T-helper 9 cell (primary cell): Measurements from ENCODE around the gene MSANTD2.

Experiments
- DNase-seq: peaks from one replicate; pipeline ENCODE4 v3.0.0-alpha.2; 2020

The MSANTD2 gene

DNA sequence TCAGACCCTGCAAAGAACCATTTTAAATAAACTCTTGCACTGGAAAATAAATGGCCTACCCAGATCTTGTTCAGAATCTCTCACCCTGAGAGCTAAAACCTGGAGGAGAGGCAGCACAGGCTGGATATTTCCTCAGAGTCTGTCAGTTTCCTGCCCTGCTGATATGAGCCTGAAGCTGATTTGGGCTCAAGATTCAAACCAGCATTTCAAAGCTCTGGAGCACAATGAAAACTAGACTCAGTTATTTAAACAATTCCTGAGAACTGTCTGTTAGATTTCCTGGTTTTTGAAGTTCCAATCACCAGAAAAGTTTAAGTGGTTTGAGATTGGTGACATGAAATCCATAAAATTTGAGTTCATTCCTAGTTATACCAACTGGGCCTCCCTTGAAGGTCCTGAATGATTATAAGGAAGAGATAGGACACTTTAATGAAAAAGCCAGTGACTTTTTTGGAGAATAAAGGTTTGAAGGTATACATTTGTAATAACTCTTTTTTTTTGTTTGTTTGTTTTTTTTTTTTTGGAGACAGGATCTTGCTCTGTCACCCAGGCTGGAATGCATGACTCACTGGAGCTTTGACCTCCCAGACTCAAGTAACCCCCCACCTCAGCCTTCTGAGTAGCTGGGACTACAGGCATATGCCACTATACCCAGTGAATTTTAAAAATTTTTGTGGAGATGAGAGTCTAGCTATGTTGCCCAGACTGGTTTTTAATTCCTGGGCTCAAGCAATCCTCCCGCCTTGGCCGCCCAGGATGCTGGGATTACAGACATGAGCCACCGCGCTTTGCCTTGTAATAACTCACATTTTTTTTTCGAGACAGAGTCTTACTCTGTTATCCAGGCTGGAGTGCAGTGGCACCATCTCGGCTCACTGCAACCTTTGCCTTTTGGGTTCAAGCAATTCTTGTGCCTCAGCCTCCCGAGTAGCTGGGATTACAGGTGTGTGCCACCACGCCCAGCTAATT, 30.1 kb downstream of the MSANTD2 start:
- DNase-seq = no peak

DNA sequence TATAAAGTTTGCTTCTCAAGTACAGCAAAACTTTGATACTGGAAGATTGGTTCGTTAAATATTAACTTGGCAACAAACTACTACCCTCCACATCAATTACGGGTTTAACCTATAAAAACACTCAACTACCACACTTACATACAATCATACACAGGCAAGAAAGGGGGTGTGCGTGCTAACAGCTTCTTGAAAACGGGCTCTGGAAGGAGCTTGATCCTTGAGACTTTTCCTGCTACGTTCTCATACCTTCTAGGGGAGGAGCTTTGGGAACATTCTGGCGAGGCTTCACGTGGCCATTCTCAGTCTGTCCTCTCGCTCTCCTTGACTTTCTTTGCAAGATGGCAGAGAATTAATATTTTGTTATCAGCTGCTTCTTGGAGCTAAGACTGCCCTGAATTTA, 31.3 kb downstream of the MSANTD2 start:
- DNase-seq = no peak

DNA sequence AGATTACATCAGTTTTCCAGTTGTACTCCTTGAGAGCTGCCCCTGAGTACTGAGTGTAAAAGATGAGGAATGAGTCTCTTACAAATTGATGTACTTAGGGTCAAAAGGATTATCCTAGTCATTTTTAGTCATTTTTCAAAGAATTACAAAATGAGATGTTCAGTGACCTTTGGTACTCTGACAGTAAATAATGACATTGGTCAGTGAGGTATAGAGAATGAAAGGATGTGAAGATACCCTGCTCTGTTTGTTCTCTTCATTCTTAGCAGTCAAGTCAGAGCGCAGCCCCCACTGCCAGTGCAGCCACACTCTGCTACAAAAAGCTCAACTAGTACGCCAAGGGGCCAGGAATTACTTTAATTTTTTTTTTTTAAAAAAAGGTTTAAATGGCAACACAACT, 34.0 kb downstream of the MSANTD2 start:
- DNase-seq = no peak

DNA sequence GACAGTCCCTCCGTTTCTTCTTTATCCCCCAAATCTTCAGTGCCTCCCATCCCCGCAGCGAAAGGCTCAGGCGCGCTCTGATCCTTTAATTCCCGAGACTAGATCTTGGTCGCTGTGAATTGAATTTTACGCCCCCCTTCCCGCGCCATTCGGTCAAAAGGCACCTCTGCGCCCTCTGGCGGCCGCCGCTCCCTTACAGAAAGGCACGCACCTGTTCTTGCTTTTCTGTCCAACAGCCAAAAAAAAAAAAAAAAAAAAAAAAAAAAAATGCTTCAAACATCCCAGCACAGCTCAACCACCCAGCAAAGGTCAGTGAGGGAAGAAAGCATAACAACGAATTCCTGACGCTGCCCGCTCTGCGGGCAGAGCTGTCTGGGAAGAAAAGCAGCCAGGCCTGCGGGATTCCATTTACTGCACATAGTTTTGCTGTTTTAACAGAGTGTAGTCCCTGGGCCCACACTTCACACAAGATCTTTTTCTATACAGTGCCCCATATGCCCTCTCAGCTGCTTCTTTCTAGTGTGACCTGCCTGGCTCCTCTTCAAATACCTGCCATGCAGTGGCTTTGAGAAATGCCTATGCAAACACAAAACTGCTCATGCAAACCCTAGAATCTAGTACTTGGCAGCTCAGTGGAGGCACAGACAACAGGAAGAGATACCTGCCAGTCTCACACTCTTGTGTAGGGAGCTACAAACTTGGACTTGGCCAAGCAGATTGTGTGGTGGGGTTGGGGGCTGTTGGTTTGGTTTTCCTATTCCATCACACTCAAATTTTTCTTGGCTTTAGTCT, 36.9 kb downstream of the MSANTD2 start:
- peak; percentile 87 for DNase-seq

DNA sequence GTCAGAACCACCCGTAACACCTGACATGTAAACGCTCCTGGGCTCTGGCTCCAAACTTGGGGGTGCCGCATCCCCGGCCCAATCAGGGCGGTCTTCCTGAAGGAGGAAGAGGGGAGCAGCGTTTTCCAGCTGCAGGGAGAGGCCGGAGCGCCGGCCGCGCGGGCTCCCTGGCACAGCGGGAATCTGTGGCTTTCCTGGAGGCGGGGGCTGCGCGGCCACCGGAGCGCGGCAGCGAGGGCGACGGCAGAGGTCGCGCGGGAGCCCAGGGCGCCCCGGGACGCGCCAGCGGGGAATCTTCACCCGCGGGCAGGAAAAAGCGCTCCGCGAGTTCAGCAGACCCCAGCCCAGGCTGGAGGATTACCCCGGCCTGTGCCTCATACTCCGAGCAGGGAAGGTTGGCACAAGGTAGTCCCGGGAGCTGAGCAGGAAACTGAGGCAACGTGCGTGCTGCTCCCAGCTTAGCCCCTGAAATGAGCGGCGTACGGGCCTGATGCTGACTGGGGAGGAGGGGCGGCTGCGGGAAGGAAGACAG, 37.5 kb downstream of the MSANTD2 start:
- DNase-seq = no peak

DNA sequence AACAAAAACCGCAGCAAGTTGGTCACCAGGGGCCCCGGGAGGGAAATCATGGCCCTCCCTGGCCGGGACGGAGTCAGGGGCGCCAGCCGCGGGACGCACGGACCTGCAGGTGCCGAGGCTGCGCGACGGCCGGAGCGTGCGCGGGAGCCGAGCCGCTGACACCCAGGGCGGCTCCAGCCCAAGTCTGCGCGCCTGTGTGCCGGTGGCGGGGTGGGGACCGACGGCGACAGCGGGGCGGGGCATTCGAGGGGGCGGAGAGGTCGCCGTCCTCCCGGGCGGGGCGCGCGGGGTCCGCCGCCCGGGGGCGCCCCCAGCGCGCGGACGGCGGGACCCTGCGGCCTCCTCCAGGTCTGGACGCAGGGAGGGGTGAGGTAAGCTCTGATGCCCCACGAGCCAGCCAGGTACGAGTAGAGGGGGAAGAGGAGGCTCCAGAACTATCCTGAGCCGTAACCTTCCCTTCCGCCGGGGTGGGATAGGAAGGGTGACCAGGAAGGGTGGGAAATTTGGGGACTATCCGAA, 38.0 kb downstream of the MSANTD2 start, which contains the start of gene ESAM:
Gene ESAM, minus strand, starts transcription at position 186 of the 519 bp plus-strand sequence. Its CDS starts 136 bp downstream, at position 50.
- DNase-seq = peak; percentile 61

DNA sequence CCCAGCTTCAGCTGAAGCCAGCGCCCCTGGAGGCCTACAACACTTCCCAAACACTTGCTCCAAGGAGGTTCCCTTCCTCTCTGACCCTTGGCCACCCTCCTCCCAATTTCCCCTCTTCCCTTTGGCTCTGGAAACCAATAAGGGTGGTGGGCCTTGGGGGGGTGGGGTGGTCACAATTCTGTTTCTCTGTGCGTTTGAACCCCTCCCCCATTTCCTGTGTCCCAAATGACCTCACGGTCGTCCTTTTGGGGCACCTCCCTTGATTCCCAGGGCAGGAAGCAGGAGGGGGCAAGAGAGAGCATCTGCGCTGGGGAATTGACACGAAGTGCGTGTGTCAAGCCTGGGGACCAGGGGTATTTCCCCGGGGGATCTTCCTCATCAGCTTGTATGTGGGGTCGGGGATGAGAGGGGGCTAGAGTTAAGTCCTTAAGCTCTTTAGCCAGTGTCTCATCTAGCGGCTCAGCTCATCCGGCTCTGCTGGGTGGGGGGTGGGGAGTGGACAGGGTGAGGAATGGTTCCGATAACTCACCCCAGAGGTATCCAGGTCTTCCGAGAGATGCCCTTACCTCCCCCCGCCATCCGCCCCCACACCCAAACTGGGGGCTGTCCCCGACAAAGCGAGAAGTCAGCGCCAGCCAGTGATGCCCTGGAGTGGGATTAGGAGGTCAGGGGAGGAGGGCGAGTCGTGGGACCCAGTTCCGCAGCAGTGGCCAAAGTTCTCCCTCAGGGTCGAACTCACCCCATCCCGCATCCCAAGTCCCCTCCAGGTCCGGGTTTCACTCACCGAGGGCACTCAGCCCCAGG, 38.7 kb downstream of the MSANTD2 start:
- no peak for DNase-seq

DNA sequence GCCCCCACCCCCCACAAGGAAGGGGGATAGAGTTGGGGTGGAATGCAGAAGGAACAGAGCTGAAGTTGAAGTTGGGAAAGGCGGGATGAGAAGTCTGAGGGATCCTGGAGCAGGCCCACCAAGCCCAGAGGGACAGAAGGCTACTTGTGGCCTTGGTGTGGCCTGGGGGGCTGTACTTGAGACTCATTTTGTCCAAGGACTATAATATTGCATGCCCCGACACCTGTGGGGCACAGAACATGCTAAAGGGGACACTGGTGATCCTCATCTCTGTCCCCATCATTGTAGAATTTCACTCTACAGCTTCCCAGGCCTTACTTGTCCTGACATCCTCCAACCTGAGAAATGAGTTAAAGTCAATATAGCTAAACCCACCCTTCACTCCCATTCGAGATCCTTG, 39.4 kb downstream of the MSANTD2 start:
- no peak for DNase-seq

DNA sequence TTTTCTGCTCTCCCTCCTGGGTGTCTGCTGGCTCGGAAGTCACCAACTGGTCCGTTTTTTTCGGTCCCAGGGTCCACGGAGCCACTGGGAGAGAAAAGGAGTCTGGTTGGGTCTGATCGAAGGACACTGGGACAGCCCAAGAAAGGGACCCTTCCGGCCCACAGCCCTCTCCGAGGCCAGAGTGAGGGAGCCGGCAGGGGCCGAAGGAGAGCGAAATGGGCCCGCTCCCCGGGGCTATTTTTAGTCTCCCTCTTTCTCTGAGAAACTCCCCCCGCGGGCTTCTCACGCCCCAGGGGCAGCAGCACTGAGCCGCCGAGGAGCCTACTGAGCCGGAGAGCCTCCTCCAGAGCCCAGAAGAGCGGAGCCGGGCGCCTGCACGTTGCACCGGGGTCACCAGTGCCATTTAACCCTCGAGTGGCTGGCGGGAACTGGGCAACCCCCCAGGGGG, 40.0 kb downstream of the MSANTD2 start:
- no peak for DNase-seq

DNA sequence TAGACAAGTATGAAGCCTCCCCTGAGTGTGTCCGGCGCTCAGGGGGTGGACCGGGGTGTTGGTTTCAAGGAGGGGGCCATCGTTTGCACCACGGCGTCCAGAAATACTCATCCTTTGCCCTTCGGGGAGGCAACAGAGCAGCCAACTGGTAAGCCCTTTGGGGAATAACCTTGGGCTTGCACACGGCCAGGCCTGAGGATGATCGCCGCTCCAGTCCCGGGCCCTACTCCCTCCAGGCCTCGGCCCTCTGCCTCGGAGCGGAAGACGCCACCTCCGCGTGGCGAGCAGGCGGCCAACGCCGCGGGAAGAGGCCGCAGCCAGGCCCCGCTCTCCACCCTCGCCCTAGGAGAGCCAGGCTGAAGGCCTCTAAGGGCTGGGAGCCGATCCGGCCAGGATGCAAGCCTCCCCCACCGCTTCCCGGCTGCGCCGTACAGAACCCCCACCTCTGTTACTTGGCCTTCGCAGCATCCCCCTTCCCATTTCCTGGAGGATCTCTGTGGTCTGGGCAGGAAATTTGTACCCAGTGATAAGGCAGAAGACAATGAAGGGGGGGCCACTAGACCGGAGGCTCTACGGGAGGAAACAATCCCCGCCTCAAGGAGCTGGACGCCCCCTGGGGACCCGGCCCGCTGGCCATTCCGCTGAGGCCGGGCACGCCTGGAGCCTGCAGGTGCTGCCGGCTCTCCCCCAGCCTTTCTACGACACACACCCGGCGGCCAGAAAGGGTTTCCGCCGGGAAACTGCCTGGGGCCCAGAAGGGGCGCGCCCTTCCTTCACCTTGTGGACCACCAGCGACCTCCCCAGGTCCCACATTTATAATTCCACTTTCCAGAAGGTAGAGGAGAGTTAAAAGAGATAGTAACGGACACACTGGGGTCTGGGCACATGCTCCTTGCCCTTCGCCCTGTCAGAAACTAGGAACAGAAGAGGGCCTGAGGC, 40.7 kb downstream of the MSANTD2 start:
- no peak for DNase-seq

DNA sequence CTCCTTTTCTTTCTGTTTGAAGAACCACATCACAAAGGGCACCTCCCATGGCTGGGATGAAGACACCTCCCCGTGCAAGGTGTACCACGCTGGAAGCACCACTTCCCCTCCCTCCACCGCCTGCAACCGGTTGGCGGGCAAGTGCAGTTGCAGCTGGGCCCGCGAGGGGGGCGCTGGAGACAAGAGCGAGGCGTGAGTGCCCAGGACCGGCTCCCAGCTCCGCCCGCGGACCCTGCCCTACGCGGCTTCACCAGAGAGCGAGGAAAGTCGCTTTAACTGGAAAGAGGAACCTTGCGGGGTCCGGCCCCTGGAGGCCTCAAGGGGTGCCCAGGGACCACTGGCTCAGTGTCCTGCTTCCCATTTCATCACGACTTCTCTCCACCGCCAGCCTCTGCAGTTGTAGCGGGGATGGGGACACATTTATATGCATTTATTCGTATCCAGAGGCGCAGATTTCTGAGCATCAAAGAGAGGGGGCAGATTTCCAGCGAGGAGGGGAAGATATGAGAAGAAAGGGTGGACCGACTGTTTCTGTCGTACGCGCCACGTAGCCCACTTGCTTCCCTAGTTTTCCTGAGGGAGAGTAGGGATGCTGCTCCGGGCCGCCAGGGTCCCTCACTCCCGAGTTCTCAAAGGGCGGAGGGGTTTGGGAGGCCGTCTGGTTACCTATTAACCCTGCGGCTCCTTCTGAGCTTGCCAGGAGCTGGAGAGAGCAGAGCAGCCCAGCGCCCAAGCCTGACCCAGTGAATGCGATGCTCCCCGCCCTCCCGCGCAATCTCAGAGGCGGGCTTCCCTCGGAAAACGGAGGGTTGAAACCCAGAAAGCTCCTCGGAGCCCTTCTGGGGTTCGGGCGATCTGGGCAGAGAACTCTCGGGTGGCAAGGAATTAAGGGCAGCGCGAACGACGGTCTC, 41.6 kb downstream of the MSANTD2 start:
- peak; percentile 60 for DNase-seq

DNA sequence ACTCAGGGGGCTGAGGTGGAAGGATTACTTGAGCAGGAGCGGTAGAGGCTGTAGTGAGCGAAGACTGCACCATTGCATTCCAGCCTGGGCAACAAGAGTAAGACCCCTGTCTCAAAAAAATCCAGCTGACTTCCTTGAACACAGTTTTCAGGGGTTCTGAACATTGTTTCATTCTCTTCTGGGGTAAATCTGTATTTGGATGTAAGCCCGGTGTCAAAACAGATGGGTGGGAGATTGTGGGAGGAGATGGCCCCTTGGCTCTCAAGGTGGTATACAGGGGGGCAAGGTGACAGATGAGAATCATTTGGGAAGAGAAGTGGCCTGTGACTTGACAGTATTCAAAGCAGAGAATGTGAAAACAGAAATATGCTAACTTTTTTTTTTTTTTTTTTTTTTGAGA, 42.9 kb downstream of the MSANTD2 start:
- no peak for DNase-seq

DNA sequence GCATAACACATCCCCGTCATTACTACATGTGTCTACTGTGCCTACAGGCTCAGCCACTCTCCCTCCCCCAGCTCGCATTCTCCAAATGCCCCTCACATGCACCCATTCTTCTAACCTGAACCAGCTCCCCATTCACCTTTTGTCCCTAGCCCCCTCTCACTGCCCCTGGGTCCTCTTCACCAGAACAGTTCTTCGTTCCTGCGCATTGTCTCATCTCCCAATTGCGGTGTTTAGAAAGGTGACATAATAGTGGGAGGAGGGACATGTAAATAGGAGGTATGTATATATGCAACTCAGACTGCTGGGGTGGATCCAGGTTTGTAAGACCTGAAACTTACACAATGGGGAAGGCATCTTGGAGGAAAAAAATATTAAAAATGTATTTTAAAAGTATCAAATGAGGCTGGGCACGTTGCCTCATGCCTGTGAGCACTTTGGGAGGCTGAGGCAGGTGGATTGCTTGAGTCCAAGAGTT, 43.4 kb downstream of the MSANTD2 start:
- DNase-seq = no peak

DNA sequence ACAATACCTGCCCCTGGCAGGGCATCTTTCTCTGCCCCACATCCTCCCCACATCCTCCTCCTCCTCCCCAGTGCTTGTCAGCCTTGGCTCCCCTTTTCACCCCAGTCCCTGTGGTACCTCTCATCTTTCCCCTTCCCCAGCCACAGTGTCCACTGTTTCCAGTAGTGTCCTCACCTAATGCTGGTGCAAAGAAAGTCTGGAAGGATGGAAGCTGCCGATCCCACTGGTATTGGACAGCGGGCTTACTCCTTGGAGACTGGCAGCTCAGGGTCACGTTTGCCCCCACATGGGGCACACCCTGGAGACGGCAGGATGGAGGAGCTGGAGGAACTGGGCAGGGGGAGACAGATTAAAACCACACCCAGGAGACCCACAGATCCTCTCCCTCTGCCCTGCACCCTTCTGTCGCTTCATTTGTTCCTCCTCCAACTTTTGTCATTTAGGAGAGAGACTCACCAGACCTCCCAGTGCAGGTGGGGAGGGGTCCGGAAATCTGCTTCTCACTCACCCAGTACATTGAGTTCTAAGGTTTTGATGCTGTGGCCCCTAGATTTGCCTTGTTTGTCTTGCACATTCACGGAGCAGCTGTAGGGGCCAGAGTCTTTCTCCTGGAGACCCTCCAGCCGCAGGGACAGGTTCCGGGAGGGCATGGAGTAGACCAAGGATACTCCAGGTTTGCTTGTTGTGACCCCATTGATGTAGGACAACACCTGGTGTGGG, 44.0 kb downstream of the MSANTD2 start:
- DNase-seq = no peak

DNA sequence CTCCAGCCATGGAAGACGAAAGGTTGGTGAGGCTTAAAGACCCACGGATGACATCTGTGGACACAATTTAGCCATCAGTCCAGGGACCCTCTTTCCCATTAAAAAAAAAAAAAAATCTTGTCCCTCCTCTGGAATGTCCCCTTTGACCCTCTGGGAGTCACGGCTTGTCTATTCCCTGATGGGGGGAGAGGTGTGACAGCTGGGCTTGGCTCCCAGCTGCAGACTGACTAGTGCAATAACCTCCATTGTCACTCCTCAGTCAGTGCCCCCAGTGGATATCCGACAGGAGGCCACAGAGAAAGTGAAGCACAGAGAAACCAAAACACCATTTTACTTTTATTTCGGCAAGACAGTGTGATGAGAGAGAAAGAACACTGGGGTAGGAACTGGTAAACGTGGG, 45.5 kb downstream of the MSANTD2 start:
- DNase-seq = no peak

DNA sequence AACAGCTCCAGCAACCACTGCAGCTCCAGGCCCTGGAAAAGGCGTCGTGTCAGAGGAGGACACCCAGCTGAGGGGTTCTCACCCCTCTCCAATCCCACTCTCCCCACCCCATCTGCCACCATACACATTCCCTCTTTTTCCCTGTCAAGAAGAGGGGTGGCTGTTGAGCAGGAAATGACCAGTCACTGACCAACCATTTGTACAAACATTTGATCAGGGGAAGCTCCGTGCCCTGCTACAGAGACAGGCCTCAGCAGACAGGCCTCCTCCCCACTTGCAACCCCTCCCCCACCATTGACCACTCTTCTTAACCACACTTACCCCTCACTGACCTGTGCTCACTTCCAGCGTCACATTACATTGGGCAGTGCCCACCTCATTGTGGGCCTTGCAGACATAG, 45.9 kb downstream of the MSANTD2 start:
- no peak for DNase-seq

DNA sequence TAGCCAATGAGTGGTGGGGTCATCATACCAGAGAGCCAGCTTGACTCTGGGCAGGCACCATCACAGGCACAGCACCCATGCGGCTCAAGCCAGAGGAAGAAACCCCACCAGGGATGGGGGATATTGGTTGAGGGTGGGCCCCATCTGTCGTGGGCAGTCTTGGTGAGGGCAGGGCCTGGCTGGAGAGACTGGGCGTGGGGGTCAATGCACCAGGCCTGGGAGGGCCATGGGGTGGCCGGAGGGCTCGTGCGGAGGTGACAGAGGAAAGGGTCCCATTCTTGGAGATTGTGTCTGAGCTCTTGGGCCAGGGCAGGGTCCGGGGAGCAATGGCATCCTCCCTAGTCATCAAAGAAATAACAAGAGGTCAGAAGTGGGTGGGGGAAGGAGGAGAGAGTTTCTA, 46.6 kb downstream of the MSANTD2 start:
- no peak for DNase-seq

DNA sequence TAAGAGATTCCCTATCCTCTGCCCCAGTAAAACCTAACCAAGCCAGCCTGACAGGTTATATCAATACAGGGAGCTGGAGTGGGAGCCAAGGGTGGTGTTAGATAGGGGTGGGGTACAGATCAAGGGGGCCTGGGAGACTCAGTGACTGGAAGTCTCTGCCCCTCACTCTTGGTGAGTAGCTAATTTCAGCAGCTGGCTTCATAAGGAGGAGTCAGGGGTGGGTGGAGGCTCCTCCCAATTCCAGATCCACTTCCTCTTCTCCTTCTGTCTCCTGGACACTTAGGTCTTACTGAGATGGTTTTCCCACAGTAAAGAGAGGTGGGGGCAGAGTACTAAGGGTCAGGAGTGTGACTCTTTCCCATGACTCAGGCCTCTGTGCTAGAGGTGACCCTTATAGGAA, 47.0 kb downstream of the MSANTD2 start:
- no peak for DNase-seq

DNA sequence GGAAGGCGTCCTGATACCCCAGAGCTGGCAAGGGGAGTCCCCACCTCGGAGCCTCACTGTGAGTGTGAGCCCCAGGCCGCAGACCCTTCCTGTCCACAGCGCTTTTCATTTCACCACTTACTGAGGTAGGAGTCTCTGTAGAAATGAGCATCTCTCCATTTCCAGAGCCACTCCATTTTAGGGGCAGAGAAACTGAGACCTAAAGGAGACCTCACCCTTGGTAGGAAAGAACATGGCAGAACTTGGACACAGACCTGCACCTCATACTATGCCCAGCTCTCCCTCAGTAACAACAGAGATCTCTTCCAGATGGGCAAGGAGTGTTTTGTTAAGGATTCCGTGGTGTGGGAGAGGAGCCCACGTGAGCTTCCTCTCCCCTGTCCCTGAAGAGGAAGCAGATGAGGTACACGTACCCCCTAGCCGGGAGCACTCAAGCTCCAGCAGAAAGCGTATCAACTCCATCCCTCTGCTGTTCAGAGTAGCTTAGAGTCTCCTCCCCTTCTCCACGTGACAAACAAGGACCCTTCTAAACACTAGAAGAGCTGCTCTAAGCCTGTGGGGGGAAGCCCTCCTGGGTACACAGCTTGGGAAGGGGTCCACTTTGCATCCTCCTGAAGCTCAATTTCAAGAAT, 47.6 kb downstream of the MSANTD2 start:
- DNase-seq = no peak
